GM13976 (cell line): Measurements from ENCODE around the gene ARHGAP26.

Experiments used
- DNase-seq: peaks from one replicate; pipeline ENCODE4 v3.0.0; 2012; ENCODE audit warnings: low spot score
- CTCF ChIP-seq: IDR thresholded peaks from 2 replicates; pipeline ENCODE4 v1.5.1; 2012; ENCODE audit warnings: borderline replicate concordance, mild to moderate bottlenecking; ENCODE audit not compliant: insufficient read depth; ENCODE audit errors: extremely low read depth, missing control alignments, control extremely low read depth
- in situ Hi-C: fragments of 300-500 bp; cut with MboI; formaldehyde crosslinking; loops from one replicate; pipeline ENCODE4 v1.12.0; 2022; ENCODE audit warnings: low sequenced_read_pairs, mixed read lengths, inconsistent platforms; ENCODE audit not compliant: unreplicated experiment

Gene ARHGAP26

GRCh38 chr5:143166661-143167420, 396.7 kb downstream of the ARHGAP26 start:
- DNase-seq = no peak

GRCh38 chr5:143168171-143168741, 398.1 kb downstream of the ARHGAP26 start:
- no peak for DNase-seq
- TF ChIP-seq CTCF = no peak
- in situ Hi-C loops = no loop called here

More at GRCh38 chr5:143166661-143167420, 396.7 kb downstream of the ARHGAP26 start:
- in situ Hi-C loops = no loop called here
- no peak for TF ChIP-seq CTCF

GRCh38 chr5:143168921-143169810, 399.0 kb downstream of the ARHGAP26 start:
- in situ Hi-C loops = no loop called here
- no peak for DNase-seq
- no peak for TF ChIP-seq CTCF

- no peak for TF ChIP-seq CTCF
- DNase-seq = no peak
- in situ Hi-C loops = no loop called here
Observed at GRCh38 chr5:143170104-143170503, 399.9 kb downstream of the ARHGAP26 start.

GRCh38 chr5:143170977-143171376, 400.8 kb downstream of the ARHGAP26 start:
- TF ChIP-seq CTCF = no peak
- in situ Hi-C loops = no loop called here

GRCh38 chr5:143172739-143173138, 402.6 kb downstream of the ARHGAP26 start:
- TF ChIP-seq CTCF = no peak
- no peak for DNase-seq
- in situ Hi-C loops = no loop called here

More at GRCh38 chr5:143170977-143171376, 400.8 kb downstream of the ARHGAP26 start:
- no peak for DNase-seq
